Astrocyte (in vitro differentiated cells and primary cell): Measurements from ENCODE around the gene OR2F1.

Experiments
- EZH2 ChIP-seq: IDR thresholded peaks from 2 replicates; pipeline ENCODE4 v1.6.1; 2012; ENCODE audit warnings: mild to moderate bottlenecking, low read length, inconsistent platforms; ENCODE audit not compliant: insufficient read depth
- TF ChIP-seq, protein P1 (sequence below): IDR thresholded peaks from 2 replicates; pipeline ENCODE4 v1.5.1; 2011; ENCODE audit warnings: low read depth, mild to moderate bottlenecking, inconsistent platforms, low read length, moderate library complexity; ENCODE audit not compliant: insufficient read depth

GRCh38 chr7:143965280-143965679, 10.6 kb downstream of the OR2F1 start:
- TF ChIP-seq, protein P1, sequence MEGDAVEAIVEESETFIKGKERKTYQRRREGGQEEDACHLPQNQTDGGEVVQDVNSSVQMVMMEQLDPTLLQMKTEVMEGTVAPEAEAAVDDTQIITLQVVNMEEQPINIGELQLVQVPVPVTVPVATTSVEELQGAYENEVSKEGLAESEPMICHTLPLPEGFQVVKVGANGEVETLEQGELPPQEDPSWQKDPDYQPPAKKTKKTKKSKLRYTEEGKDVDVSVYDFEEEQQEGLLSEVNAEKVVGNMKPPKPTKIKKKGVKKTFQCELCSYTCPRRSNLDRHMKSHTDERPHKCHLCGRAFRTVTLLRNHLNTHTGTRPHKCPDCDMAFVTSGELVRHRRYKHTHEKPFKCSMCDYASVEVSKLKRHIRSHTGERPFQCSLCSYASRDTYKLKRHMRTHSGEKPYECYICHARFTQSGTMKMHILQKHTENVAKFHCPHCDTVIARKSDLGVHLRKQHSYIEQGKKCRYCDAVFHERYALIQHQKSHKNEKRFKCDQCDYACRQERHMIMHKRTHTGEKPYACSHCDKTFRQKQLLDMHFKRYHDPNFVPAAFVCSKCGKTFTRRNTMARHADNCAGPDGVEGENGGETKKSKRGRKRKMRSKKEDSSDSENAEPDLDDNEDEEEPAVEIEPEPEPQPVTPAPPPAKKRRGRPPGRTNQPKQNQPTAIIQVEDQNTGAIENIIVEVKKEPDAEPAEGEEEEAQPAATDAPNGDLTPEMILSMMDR, result no peak
- TF ChIP-seq EZH2, result no peak
